Body of pancreas (tissue), 4 donors: ENCODE measurements around the gene RPP38.

Experiments
- CTCF ChIP-seq, 7 experiments: fragments of 450-650 bp in 4 of 7; fragments of 200-600 bp in 3 of 7; sonication (generic) in 3 of 7; IDR thresholded peaks; one replicate each; pipeline ENCODE4 v1.5.1; 2016 to 2019; ENCODE audit warnings: antibody characterized with exemption in 7 of 7
- POLR2A ChIP-seq, 3 donors: fragments of 450-650 bp; IDR thresholded peaks; one replicate each; pipeline ENCODE4 v1.6.1; 2016; ENCODE audit warnings: antibody characterized with exemption in 3 of 3, mild to moderate bottlenecking in 2 of 3

DNA sequence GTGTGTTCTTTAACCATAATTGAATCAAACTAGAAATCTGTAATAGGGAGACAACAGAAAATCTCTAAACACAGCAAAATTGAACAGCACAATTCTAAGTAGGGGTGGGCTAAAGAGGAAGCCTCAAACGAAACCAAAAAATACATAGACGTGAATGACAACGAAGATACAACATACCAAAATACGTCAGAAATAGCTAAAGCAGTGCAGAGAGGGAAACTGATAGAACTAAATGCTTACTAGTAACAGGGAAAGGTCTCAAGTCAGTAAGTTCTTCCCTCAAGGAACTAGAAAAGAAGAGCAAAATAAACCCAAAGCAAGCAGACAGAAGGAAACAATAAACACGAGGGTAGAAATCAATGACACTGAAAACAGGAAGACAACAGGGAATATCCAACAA is 19.1 kb downstream of the RPP38 start:
- TF ChIP-seq POLR2A (IDR thresholded peaks at IDR 0.05) (no peak), CTCF (IDR thresholded peaks at IDR 0.05) (no peak)
